ENCODE measurements around the gene UGT1A10.

GRCh38 chr2:233699424-233700027 lies 63.3 kb downstream of the UGT1A10 start:
- no peak for TF ChIP-seq NFYB (IDR thresholded peaks at IDR 0.05; ENCODE audit: insufficient read depth, low read depth, low read length)
- TF ChIP-seq POLR2A (IDR thresholded peaks at IDR 0.05; ENCODE audit: low read depth, low read length) = no peak
- no peak for TF ChIP-seq CREB1 (IDR thresholded peaks at IDR 0.05; ENCODE audit: low read depth)
- TF ChIP-seq GABPA (IDR thresholded peaks at IDR 0.05; ENCODE audit: low read depth) = no peak
- no peak for TF ChIP-seq CTCF (IDR thresholded peaks at IDR 0.05 in 2 of 3, conservative IDR thresholded peaks at IDR 0.05 in 1 of 3; ENCODE audit: control insufficient read depth in 2 of 3, extremely low read depth in 1 of 3, insufficient read depth in 1 of 3, low read depth in 3 of 3, low read length in 3 of 3)
- no peak for TF ChIP-seq BRCA1 (IDR thresholded peaks at IDR 0.05; ENCODE audit: low read depth, low read length)
- no peak for TF ChIP-seq GATAD2B (conservative IDR thresholded peaks at IDR 0.05; ENCODE audit: low read depth)
- no peak for TF ChIP-seq ZNF592 (IDR thresholded peaks at IDR 0.05)
- TF ChIP-seq BCLAF1 (IDR thresholded peaks at IDR 0.05) = no peak
- TF ChIP-seq SMARCA5 (IDR thresholded peaks at IDR 0.05) = no peak
- TF ChIP-seq MYC (IDR thresholded peaks at IDR 0.05; ENCODE audit: insufficient read depth, insufficient read length, insufficient replicate concordance, low read length, severe bottlenecking) = no peak
- TF ChIP-seq EP300 (IDR thresholded peaks at IDR 0.05; ENCODE audit: borderline replicate concordance in 1 of 2, control insufficient read depth in 1 of 2, low read depth in 2 of 2, low read length in 2 of 2) = no peak

Data from GM12878 (cell line).